WERI-Rb-1 (cell line): ENCODE measurements around the gene NOX3.

Experiments used
- DNase-seq: peaks from one replicate; pipeline ENCODE4 v3.0.0-alpha.2; 2020
- H3K27ac ChIP-seq: fragments of 250-450 bp; sonication (Bioruptor Pico); 2 replicates; pipeline ENCODE4 v1.5.1; 2020; ENCODE audit warnings: mild to moderate bottlenecking, moderate library complexity
- H3K27me3 ChIP-seq: fragments of 250-450 bp; sonication (Bioruptor Pico); 2 replicates; pipeline ENCODE4 v1.5.1; 2021; ENCODE audit warnings: mild to moderate bottlenecking, low read depth, moderate library complexity; ENCODE audit not compliant: insufficient read depth, severe bottlenecking
- H3K36me3 ChIP-seq: fragments of 250-450 bp; sonication (Bioruptor Pico); 2 replicates; pipeline ENCODE4 v1.5.1; 2020; ENCODE audit warnings: mild to moderate bottlenecking, moderate library complexity
- H3K4me3 ChIP-seq: 2 replicates; pipeline ENCODE4 v1.5.1; 2011; ENCODE audit warnings: low read depth, mild to moderate bottlenecking, control low read depth, low read length
- H3K9me3 ChIP-seq: fragments of 250-450 bp; sonication (Bioruptor Pico); 2 replicates; pipeline ENCODE4 v1.5.1; 2021; ENCODE audit warnings: mild to moderate bottlenecking, moderate library complexity; ENCODE audit not compliant: severe bottlenecking
- TF ChIP-seq, protein P1 (sequence below): IDR thresholded peaks from 2 replicates; pipeline ENCODE4 v1.5.1; 2011; ENCODE audit warnings: low read depth, mild to moderate bottlenecking, control low read depth, inconsistent platforms, low read length

Gene NOX3, protein sequence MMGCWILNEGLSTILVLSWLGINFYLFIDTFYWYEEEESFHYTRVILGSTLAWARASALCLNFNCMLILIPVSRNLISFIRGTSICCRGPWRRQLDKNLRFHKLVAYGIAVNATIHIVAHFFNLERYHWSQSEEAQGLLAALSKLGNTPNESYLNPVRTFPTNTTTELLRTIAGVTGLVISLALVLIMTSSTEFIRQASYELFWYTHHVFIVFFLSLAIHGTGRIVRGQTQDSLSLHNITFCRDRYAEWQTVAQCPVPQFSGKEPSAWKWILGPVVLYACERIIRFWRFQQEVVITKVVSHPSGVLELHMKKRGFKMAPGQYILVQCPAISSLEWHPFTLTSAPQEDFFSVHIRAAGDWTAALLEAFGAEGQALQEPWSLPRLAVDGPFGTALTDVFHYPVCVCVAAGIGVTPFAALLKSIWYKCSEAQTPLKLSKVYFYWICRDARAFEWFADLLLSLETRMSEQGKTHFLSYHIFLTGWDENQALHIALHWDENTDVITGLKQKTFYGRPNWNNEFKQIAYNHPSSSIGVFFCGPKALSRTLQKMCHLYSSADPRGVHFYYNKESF

GRCh38 chr6:155455766-155456165, at the start of gene NOX3:
TSS of gene NOX3 (minus strand) at chr6:155455839. CDS start at chr6:155455800, 39 bp downstream.
- H3K9me3 ChIP-seq: no peaks in the 10 kb centered on the region
- H3K27ac ChIP-seq: no peak within 1 kb of the TSS
- no peaks in the 10 kb centered on the region for H3K36me3 ChIP-seq
- TF ChIP-seq, protein P1, sequence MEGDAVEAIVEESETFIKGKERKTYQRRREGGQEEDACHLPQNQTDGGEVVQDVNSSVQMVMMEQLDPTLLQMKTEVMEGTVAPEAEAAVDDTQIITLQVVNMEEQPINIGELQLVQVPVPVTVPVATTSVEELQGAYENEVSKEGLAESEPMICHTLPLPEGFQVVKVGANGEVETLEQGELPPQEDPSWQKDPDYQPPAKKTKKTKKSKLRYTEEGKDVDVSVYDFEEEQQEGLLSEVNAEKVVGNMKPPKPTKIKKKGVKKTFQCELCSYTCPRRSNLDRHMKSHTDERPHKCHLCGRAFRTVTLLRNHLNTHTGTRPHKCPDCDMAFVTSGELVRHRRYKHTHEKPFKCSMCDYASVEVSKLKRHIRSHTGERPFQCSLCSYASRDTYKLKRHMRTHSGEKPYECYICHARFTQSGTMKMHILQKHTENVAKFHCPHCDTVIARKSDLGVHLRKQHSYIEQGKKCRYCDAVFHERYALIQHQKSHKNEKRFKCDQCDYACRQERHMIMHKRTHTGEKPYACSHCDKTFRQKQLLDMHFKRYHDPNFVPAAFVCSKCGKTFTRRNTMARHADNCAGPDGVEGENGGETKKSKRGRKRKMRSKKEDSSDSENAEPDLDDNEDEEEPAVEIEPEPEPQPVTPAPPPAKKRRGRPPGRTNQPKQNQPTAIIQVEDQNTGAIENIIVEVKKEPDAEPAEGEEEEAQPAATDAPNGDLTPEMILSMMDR: no peak
- no peak within 1 kb of the TSS for H3K4me3 ChIP-seq
- no peaks in the 10 kb centered on the region for H3K27me3 ChIP-seq
- no peak for DNase-seq

DNA sequence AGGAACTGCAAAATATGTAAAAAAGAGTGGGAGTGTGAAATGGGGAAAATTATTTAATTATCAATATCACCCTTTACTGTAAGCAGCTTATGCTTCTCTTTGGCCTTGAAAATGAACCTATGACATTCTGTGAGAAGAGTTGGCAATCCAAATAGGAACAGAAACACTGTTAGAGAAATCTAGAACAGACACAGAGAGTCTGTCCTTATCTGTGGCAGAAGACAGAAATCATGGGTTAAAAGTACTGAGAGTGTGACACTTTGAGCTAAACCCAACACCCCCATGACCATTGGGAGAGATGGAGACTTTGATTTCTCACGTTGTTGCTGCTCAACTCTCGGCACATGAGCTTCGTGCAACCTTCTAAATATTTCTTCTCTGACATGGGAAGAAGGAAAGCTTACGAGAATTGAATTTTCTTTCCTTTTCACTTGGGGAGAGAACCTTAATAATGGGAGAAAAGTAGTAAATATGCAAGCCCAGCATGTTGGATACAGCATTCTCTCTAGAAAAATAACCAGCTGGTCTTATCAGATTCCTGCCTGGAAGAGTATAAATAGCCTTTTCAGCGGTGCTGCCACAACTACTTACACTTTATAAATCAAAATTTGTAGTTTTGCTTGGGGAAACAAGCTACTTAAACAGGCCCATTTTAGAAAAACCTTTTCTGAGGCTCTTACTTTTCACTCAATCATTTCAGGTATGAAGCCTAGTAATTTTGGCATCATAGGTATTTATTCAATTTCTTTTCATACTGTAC, 49.4 kb upstream of the NOX3 start:
- no peaks in the 10 kb centered on the region for H3K36me3 ChIP-seq
- TF ChIP-seq, protein P1: no peak
- no peak overlapping the region for H3K4me3 ChIP-seq
- H3K27me3 ChIP-seq: no peaks in the 10 kb centered on the region
- H3K9me3 ChIP-seq: peaks cover 3% of the 10 kb centered on the region
- no peak for DNase-seq
- no peak overlapping the region for H3K27ac ChIP-seq

- no peak overlapping the region for H3K4me3 ChIP-seq
- H3K27ac ChIP-seq: no peak overlapping the region
- no peak for DNase-seq
- H3K27me3 ChIP-seq: no peaks in the 10 kb centered on the region
- no peaks in the 10 kb centered on the region for H3K36me3 ChIP-seq
- TF ChIP-seq, protein P1: no peak
- H3K9me3 ChIP-seq: peaks cover 3% of the 10 kb centered on the region
Observed at GRCh38 chr6:155502393-155502792, 46.8 kb upstream of the NOX3 start.

- TF ChIP-seq, protein P1: no peak
- DNase-seq: no peak
- Histone ChIP-seq H3K36me3 (no peaks in the 10 kb centered on the region), H3K27ac (no peak overlapping the region), H3K4me3 (no peak overlapping the region), H3K9me3 (peaks cover 3% of the 10 kb centered on the region), H3K27me3 (no peaks in the 10 kb centered on the region)
Observed at GRCh38 chr6:155499574-155499973, 43.9 kb upstream of the NOX3 start.

GRCh38 chr6:155498370-155498769, 42.7 kb upstream of the NOX3 start:
- Histone ChIP-seq H3K4me3 (no peak overlapping the region), H3K9me3 (peaks cover 3% of the 10 kb centered on the region), H3K36me3 (no peaks in the 10 kb centered on the region), H3K27me3 (no peaks in the 10 kb centered on the region), H3K27ac (no peak overlapping the region)
- no peak for DNase-seq
- TF ChIP-seq, protein P1: no peak
